NCI-H2171 treated with DMSO at 0.1 percent for 48 hours (cell line): ENCODE results near the gene PCGF1.
"Not testable (repeated sequence)": the region's sequence is repeated elsewhere in the genome, so short reads cannot be mapped to it uniquely, and the experiment has no call there.

Experiments used
- DNase-seq: peaks from one replicate; lab custom pipeline; 2025; lab: John Stamatoyannopoulos, UW

PCGF1 gene

GRCh38 chr2:74472086-74472944 is 35.2 kb downstream of the PCGF1 start, which contains the start of gene MRPL53:
Gene MRPL53, minus strand, starts transcription at chr2:74472680. Its CDS starts 20 bp downstream, at chr2:74472660.
- peak; percentile 93 for DNase-seq

DNA sequence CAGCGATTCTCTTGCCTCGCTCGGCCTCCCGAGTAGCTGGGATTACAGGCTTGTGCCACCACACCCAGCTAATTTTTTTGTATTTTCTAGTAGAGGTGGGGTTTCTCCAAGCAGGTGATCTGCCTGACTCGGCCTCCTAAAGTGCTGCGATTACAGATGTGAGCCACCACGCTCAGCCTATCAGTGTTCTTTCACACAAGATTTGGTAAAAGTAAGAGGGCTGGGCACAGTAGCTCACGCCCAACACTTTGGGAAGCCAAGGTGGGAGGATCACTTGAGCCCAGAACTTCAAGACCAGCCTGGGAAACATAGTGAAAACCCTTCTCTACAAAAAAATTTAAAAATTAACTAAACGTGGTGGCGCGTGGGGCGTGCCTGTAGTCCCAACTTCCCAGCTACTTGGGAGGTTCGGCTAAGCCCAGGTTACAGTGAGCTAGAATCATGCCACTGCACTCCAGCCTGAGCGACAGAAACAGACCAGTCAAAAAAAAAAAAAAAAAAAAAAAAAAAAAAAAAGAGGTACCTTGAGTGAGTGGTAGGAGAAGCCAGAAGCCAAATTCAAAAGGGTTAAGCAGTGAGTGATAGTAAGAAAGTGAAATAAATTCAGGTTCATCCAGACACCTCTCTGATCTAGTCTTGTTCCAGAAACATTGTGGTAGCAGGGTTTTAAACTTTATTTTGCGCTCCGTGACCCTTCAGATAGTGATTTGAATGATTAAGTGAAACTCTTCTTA is 36.0 kb downstream of the PCGF1 start:
- peak; percentile 54 for DNase-seq

DNA sequence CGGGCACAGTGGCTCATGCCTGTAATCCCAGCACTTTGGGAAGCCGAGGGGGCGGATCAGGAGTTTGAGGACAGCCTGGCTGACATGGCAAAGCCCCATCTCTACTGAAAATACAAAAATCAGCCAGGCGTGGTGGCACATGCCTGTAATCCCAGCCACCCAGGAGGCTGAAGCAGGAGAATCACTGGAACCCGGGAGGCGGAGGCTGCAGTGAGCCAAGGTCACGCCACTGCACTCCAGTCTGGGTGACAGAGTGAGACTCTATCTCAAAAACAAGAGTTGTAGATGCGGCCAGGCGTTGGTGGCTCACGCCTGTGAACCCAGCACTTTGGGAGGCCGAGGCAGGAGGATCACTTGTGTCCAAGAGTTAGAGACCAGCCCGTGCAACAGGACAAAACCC is 36.8 kb downstream of the PCGF1 start:
- DNase-seq = not testable (repeated sequence)

GRCh38 chr2:74464406-74464805 is 43.1 kb downstream of the PCGF1 start:
- no peak for DNase-seq

GRCh38 chr2:74462786-74463105 is 44.7 kb downstream of the PCGF1 start:
- DNase-seq = no peak

DNA sequence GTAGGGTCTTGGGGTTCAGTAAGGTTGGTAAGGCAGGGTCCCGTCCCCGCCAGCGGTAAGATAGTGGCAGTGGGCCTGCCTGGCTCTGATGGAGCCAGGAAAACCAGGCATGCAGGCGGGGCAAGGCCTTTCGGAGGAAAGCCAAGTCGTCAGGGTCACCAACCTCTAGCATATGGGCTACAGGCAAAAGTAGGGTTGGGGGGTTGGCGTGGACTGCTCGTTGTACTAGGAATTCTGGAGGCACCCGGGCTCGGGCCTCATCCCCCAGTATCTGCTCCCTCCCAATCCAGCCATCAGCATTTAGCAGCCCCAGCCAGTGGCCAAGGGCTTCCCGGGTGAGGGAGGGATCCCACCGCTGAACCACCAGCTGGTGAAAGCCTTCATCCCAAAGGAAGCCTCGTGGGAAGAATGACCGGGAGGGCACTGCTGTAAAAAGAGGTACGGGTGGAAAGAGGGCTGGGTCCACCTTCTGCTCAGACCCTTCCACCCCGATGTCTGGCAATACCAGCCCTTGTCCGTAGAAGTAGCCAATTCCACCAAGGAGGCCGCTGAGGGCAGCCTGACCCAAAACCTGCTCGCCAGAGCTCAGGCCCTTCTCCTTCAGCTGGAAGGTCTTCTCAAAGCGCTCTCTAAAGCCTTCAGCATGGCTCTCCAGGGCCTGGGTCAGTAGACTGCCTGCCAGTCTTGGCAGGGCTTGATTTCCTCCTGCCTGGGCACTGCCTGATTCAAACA is 45.3 kb downstream of the PCGF1 start:
- no peak for DNase-seq

DNA sequence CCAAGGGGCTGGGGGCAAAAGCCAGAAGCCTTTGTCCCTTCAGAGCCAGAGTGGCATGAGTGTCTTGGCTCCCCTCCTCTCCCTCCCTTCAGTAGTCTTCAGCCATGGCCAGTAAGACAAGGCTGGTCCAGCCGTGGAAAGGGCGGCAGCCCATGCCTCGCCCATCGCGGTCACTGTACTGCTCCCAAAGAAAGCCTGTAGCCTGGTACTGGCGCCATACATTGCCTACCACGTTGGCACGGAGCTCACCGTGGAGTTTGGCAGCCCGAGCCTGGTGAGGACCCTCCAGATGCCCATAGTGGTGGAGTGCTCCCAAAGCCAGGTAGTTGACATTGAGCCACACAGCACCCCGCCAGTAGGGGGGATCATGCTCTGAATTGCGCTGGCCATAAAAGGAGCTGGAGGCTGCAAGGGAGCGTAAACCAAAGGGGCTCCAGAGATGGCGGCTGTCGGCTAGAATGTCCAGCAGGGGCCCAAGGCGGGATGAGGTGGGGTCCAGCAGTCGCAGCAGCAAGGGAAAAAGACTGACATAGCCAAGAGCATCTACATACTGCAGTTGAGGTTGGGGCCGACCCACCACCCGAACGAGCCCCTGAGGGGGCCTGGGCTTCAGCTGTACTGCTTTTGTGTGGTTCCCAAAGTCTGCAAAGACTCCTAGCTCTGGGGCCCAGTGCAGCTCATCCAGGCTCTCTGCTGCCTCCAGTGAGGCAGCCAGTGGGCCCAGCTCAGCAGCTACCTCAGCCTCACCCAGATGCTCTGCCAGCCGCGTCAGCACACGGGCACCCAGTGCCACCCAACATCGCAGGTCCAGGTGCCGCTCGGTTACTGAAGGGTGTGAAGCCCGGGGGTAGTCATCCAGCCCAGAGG is 46.1 kb downstream of the PCGF1 start:
- no peak for DNase-seq

DNA sequence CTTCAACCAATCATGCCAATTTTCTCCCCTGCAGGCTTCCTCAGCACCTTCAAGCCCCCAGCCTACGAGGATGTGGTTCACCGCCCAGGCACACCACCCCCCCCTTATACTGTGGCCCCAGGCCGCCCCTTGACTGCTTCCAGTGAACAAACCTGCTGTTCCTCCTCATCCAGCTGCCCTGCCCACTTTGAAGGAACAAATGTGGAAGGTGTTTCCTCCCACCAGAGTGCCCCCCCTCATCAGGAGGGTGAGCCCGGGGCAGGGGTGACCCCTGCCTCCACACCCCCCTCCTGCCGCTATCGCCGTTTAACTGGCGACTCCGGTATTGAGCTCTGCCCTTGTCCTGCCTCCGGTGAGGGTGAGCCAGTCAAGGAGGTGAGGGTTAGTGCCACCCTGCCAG is 47.3 kb downstream of the PCGF1 start:
- not testable (repeated sequence) for DNase-seq

- not testable (repeated sequence) for DNase-seq
These were observed 47.9 kb downstream of the PCGF1 start for GRCh38 chr2:74459503-74460118.

- DNase-seq = no peak
These were observed 48.5 kb downstream of the PCGF1 start for GRCh38 chr2:74458938-74459363.

DNA sequence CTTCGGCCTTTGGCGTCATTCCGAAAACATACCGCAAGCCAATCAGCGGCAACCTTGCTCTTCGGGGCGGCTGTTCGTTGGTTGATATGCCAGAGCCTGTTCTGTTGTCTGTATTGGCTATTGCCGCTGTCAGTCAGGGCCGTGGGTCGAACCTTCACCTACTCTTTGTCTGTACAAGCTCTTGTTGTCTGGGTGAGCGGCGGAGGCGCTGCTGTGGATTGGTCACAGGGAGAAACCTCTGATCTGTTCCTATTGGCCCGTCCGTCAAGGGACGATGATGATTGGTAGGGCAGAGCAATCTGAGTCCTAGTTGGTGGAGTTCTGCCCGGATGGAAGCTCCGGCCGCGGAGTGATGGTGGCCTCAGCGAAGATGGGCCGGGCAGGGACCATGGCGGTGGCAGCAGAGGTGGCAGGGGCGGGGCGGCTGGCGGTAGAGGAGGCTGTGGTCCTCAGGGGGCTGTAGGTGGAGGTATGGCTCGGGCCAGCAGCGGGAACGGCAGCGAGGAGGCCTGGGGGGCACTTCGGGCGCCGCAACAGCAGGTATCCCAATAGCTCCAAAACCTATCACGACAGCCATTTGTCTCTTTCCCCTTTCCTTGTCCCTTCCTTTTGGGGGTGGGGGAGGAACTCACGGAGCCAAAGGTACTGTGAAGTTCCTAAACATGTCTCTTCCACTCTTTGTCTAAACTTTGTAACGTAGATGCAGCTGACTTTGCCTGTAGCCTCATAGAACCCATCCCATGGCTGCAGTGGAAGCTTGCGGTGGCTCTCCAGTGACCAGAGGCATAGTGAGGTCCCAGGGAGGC is 49.2 kb downstream of the PCGF1 start, which contains the start of gene WBP1:
Gene WBP1, plus strand, starts transcription at position 307 of the 806 bp plus-strand sequence. Its CDS starts 165 bp downstream, at position 472.
- peak; percentile 100 for DNase-seq

GRCh38 chr2:74457549-74458131 is 49.9 kb downstream of the PCGF1 start:
- peak; percentile 87 for DNase-seq

- DNase-seq = peak; percentile 87
These were observed 50.4 kb downstream of the PCGF1 start for GRCh38 chr2:74457129-74457548.
